HG02885 (cell line): ENCODE data around the gene APCDD1L.
"Not testable (repeated sequence)": the region's sequence is repeated elsewhere in the genome, so short reads cannot be mapped to it uniquely, and the experiment has no call there.

Experiments used
- ATAC-seq: cut with Tn5 transposase; IDR thresholded peaks from one replicate; pipeline ENCODE4 v1.9.1; 2021; ENCODE audit warnings: mild to moderate bottlenecking; ENCODE audit not compliant: unreplicated experiment, poor library complexity

Gene APCDD1L

DNA sequence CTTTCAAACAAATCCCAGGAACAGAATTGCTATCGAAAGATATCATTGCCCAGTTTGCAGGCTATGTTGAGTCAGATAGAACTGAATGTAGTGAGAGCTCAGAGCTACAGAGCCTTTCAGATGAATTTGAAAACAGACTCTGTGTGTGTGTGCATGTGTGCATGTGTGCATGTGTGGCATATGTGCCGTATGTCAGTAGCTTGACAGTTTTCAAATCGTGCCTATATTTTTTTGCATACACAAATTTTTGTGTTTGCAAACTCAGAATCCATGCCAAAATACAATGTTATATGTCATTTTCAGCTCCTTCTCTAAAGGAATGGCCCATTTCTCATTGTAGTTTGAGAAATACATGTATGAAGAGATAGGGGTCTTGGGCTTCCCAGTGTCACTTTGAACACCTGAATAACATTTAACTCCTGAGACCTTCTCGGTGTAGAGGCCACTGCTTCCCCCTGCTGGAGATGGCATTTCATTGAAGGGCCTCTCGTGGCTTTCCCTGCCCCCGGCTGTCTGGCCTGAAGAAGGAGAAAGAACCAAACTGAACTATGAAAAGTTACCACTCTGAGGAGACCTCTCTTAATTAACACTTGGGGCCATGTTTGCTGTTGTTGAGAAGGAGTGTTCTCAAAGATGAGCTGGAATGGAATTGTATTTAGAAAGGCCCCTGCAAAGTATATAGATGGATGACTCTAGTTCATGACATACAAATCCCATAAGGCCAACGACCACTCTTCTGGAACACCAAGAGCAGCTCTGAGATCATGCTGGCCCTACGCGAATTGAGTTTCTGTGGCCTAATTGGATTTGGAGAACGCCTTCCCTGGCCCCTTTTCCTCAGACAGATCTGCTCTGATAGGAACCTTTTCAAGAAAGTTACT is 67.4 kb downstream of the APCDD1L start:
- no peak for ATAC-seq

DNA sequence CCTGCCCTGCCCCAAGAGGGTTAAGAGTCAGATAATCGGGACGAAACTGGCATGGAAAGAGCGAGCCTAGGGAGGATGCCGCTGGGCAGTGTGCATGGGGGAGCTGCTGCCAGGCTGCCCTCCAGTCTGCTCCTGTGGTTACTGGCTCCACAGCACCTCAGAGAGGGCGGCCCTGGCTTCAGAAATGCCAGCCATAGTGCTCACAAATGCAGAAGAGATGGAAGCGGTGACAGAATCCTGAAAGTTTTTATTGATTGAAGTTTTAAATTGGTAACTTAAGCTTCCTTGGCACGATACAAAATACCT is 68.3 kb downstream of the APCDD1L start:
- no peak for ATAC-seq

DNA sequence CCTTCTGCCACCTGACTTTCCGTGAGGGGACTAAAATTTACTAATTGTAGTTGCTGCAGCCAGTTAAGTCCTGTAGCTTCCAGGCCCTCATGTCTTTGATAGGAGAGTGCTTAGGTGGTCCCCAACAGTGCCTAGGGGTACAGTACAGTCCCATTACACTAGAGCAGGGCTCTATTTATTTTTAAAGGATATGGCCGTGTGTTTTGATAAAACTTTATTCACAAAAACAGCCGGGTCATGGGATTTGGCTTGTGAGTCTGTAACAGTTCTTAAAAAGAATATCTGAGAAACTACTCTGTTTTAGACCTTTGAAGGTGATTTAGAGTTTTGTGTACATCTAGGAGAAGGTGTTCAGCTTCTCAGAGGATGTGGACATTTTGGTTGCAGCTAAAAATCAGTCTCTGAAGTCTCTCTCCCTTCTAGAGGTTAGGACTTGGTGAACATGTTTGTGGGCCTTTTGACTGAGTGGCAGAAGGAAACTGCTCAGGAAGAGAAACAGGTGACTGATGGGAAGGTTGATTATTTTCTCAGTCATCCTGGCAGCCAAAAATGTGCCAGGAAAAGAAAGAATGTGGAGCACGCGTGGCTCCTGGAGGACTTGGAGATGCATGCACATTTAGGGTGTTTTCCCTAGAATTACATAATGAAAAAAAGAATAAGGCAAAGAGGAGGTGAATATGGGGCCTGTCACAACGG is 68.8 kb downstream of the APCDD1L start:
- ATAC-seq, result no peak

DNA sequence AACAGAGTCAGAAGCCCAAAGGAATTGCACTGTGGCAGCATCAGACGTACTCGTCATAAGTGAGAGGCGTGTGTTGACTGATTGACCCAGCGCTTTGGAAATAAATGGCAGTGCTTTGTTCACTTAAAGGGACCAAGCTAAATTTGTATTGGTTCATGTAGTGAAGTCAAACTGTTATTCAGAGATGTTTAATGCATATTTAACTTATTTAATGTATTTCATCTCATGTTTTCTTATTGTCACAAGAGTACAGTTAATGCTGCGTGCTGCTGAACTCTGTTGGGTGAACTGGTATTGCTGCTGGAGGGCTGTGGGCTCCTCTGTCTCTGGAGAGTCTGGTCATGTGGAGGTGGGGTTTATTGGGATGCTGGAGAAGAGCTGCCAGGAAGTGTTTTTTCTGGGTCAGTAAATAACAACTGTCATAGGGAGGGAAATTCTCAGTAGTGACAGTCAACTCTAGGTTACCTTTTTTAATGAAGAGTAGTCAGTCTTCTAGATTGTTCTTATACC is 70.4 kb downstream of the APCDD1L start:
- ATAC-seq, result no peak

DNA sequence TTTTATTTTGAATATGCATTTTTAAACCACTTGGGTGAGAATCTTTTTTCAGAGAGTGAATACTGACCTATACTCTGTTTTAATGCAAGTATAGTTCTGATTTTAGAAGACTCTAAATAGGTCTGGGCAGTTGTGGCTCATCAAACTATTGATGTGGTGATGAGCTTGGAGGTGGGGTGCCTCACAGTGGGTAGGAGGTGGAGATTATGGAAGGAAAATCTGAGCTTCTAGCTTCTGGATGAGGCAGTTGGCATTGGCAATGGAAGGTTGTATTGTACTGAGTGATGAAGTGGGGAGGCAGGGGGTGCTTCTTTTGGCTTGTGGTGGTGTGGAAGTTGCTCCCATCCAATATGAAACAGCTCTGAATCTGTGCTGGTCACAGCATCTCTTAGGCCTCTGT is 73.5 kb downstream of the APCDD1L start:
- no peak for ATAC-seq

DNA sequence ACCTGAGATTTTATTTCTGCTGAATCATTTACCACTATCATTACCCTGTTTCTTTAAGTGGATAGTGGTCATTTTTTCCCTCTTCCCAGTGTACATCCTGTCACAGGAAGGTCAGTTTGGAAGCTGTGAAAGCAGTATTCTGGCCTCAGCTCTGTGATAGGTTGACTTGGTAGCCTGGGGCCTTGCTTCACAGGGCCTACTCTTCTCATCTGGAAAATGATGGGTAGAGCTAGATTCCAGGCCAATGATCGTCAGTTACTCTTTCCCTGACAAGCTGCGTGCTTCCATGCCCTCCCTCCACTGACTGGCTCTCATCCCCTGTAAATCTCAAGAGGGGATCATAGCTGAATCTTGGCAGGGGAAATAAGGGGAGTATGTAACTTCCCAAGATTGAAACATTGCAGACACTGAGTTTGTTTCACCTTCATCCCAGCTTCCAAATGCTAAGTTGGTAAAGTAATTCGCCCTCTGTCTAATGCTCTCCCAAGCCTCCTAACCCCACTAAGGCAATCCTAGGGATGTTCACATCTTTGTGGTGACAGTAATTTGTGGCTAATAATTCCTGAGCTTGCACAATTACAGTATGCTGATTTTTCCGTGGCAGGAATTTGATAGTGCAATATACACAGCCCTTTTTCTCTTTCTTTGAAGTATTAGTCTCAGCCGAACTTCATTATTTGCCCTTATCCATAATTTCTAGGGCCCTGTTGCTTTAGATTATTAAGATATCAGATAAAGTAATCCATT is 75.0 kb downstream of the APCDD1L start:
- no peak for ATAC-seq

DNA sequence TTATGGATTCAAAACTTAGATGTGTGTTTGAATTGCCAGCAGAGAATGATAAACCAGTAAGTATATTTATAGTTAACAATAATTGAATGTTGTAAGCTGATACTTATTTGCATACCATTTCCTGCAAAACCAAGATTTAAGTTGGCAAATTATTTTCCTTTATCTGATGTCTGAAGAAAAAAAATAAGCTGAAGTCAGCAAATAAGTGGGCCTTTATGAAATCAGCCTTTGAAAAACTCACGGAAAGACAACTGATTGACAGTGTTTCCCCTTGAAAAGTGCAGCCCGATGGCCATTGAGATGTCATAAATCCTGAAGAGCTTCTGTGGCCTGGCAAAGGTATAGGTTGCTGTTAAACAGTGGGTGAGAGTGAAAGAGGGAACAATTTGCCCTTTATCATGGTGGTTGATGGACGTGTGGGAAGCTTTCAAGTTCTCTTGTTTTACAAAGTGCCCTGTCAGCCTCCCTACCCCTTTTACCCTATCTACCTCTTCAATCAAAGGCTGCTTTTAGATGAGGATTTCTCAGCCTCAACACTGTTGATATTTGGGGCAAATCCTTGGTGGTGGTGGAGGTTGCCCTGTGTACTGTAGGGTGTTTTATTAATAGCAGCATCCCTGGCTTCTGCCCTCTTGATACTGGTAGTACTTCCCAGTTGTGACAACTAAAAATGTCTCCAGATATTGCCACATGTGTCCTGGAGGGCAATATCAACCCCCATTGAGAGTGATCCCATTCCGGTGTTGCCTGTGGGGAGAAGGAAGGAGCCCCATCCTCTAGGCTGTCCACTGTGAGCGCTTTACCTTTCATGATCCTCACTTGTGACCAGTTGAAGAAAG is 76.0 kb downstream of the APCDD1L start:
- ATAC-seq, result no peak

DNA sequence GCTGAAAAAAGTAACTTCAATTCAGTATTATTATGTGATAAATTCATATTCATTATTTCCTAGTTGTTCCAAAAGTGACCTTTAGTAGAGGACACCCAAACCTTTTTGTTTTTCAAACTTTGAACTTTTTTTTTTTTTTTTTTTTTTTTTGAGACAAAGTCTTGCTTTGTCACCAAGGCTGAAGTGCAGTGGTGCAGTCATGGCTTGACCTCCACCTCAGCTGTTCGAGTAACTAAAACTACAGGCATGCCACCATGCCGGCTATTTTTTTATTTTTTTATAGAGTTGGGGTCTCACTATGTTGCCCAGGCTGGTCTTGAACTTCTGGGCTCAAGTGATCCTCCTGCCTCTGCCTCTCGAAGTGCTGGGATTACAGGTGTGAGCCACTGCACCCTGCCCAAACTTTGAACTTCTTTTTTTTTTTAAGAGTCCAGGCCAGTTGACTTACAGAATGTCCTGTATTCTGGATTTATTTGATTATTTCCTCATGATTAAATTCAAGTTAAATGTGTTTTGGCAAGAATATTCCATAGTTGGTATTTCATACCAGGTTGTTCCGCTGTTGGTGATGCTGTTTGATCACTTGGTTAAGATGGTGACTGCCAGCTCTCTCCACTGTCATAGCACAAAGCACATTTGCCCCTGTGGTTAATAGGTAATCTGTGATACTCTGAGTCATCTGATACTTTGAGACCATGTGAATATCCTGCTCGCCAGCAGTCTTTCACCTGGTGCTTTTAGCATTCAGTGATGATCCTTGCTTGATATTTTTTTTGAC is 78.1 kb downstream of the APCDD1L start:
- ATAC-seq, result no peak

DNA sequence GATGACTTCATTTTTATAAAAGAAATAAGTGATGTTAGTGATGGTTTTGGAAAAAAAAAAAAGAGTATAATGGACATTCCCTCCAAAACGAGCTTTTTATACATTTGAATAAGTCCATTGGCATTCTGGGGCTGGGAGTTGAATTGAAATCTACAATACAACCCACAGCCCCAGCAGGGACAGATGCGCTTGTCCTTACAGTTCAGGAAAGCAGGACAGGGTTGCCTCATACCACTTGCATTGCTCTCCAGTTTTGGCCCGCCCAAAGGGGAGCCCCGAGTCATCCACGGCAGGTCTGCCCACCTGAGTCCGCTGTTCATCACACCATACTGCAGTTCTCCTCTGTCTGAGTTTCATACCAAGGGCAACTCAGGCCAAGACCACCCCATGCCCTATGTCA is 80.0 kb downstream of the APCDD1L start:
- ATAC-seq, result no peak

DNA sequence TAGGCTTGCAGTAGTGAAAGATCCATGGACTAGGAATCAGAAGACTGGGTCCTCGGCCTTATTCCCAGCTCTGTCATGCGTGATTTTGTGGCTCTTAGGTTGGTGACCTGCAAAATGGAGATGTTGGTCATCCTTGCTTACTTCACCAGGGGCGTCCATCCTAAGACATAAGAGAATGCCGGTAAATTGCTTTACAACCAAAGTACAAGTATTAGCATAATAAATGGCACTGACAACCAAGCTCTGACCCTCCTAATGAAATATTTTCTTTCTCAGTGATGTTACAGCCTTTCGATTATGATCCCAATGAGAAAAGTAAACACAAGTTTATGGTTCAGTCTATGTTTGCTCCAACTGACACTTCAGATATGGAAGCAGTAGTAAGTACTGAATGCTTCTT is 80.9 kb downstream of the APCDD1L start:
- no peak for ATAC-seq

DNA sequence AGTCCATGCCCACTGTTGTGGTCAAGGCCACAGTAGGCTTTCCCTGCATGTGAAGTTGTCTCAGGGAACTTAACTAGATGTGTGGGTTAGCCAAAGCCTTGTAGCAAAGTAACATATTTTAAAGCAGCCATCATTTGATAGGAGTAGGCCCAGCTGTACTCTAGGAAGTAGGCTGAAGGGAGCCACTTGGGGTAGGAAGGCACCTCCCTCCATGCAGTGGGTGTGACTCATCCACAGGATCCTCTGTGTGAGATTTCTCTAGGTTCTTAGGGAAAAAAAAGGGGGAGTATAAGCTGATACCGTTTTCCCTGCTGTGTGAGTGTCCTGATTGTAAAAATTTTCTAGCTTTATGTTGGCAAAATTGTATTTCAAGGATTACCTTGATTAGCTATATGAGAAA is 81.4 kb downstream of the APCDD1L start:
- ATAC-seq, result no peak

DNA sequence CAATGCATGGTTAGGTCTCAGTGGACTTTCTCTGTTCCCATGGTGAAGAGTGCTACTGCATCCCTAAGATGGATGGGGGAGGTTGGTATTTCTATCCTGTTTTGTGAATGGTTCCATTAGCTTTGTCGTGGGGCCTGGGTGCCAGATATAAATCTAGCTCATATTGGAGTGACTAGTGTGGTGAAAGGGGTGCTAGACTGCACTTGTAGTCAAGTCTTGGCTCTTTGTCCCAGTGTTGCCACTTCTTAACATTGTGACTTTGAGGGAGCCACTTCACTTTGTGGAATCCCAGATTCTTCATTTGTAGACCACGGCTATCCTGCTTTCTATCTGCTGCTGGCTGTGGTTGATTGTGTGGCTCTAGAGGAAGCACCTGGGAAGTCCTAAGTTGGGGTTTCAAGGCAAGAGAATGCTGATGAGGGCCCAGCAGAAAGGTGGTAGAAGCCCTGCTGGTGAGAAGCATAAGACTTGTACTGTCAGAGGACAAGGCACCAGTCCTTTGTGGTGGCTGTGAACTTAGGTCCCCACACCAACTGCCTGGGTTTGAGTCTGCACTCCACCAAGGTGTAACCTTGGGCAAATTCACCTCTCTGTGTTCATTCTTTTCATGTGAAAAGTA is 82.1 kb downstream of the APCDD1L start:
- no peak for ATAC-seq

DNA sequence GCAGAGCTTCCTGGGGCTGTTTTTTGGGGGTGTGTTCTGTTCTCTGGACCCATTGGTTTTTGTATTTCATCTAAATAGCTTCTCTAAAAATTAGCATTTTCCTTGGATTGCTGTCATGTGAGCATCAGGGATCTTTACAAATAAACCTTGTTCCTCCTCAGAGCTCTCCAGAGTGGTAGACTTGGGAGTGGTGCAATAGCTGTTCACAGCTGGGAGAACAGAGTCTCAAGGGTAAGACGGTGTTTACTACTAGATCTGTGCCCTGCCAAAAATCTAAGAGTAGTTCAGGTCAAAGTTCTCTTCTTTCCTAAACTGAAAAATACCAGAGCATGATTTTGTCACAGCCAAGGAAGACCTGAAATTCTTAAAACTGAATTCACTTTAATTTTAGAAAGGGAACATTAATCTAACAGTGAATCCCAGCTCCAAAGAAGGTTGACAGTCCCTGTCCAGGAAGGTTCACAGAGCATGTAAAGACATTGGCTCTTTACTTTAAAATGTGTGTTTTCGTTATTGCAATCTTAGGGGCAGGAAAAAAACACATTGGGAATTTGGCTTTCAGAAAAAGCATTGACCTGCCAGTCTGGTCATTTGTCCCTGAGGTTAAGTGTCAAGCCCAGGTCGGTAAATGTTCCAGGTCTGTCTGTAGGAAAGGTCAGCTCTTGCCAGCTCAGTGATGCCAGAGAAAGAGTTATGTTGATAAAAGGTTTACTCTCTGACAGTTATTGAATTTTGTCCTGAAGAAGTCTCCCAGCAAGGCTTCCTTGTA is 82.8 kb downstream of the APCDD1L start:
- no peak for ATAC-seq

DNA sequence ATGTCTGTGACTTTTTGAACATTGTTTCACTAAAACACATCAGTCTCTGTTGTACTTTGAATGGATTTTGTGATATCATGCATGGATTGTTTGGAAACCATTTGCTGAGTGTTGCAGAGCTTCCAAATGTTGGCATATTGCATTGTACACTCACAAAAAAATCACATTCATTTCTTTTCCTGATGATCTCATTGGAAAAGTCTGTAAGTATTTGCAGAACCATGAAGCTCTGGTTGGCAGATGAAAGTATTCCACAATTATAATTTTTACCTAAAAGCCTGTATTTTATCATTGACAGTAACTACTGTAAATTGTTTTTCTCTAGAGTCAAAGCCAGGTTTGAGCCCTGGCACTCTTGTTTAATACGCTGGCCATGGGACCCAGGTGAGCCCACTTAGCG is 84.1 kb downstream of the APCDD1L start:
- no peak for ATAC-seq

DNA sequence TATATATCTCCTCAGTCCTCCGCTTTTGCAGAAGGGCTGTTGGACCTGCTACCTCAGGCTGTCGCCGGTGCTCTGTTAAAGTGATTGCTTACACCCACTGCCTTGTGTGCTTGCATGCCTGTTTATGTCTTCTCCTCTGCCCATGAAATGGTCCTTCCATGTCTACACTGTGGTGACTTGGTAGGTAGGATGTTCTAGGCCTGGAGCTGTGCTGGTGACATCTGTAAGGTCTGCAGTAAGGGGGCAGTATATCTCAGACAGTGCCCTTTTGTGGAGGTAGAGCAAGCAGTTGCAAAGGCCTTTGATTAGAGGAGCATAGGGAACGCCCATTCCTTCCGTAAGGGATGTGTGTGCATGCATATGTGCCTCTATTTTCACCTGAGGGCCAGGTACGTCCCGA is 85.9 kb downstream of the APCDD1L start:
- ATAC-seq, result no peak

DNA sequence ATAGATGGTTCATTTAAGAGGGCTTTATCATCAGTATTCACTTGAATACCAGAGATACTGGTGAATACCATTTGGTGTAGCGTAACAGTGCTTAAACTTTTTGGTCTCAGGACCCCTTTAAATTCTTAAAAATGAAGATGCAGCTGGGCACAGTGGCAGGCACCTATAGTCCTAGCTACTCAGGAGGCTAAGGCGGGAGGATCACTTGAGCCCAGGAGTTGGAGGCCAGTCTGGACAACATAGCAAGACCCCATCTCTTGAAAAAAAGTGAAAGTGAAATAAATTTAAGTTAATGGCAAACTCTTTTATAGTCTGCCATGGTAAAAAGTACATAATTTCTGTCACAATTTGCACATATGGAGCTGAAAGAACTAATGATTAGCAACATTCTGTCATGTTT is 86.8 kb downstream of the APCDD1L start:
- ATAC-seq, result no peak

DNA sequence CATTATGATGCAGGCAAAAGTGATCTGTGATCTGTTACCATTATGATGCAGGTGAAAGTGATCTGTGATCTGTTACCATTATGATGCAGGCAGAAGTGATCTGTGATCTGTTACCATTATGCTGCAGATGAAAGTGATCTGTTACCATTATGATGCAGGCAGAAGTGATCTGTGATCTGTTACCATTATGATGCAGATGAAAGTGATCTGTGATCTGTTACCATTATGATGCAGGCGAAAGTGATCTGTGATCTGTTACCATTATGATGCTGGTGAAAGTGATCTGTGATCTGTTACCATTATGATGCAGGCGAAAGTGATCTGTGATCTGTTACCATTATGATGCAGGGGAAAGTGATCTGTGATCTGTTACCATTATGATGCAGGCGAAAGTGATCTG is 87.6 kb downstream of the APCDD1L start:
- not testable (repeated sequence) for ATAC-seq

DNA sequence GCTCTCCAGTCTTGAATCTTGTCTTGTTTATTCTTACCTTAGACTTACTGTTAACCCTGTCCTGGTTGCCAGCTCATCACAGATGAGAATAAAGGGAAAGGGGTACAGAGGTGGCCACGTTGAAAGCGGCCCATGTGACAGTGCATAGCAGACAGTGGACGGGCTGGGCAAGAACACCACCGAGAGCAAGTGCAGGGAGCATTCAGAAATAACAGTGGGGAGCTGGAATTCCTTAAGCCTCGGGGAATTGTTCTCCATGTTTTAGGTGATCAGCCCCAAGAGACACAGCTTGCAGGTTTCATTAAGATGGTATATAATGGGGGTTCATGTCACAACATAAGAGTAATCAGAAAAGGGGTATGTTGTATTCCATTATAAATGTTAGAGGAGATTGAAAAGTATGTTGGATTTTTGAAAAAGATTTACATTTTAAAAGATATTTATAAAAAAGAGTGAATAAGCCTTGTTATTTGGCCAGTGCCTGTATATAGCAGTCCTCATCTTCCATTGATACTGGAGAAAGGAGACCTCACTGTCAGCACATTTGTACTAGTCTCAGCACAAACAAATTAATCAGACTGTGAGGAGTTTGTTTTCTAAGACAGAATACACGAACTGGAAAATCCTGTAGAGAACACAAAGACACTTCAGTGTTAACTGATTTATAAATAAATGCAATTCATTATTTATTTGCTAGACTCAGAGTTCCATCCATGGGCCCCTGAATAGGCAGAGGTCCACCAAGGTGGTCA is 90.8 kb downstream of the APCDD1L start:
- no peak for ATAC-seq
